Measurements from ENCODE around the gene LAMTOR2. TPM values are rescaled to one million over a fixed set of nuclear protein-coding genes. Genes with fewer than 3 reads are reported as not detected.

The LAMTOR2 gene
- polyA plus RNA-seq, 1 donor (not counting 4 experiments of a cell fraction or from before 2014, with no cell fraction given) = 67.5 TPM

- FAIRE-seq = no peak
- no peaks in the 10 kb centered on the region for H4K20me1 ChIP-seq (ENCODE audit: control insufficient read depth, extremely low read depth, insufficient read depth, low read length)
- DNase-seq (ENCODE audit: low read depth, low spot score) = no peak
- no peak overlapping the region for H3K4me3 ChIP-seq (ENCODE audit: control insufficient read depth in 2 of 3, extremely low read depth in 1 of 3, insufficient read depth in 2 of 3, low read depth in 1 of 3, low read length in 3 of 3)
- no peaks in the 10 kb centered on the region for H3K79me2 ChIP-seq (ENCODE audit: control insufficient read depth, insufficient read depth, low read length)
- no peaks in the 10 kb centered on the region for H3K4me1 ChIP-seq (ENCODE audit: control insufficient read depth, extremely low read depth, insufficient read depth, low read length)
- no peaks in the 10 kb centered on the region for H3K36me3 ChIP-seq (ENCODE audit: control insufficient read depth in 2 of 2, extremely low read depth in 1 of 2, insufficient read depth in 2 of 2, low read length in 2 of 2)
- no peaks in the 10 kb centered on the region for H3K9me3 ChIP-seq (ENCODE audit: control insufficient read depth, low read depth, low read length)
- H3K4me2 ChIP-seq (ENCODE audit: control insufficient read depth, extremely low read depth, insufficient read depth, low read depth, low read length) = no peak overlapping the region
- dilution Hi-C loops (cut with MboI; ENCODE audit: extremely low pct_ligation_motif_present, low sequenced_read_pairs) = no loop called here
- no peaks in the 10 kb centered on the region for H3K9me1 ChIP-seq (ENCODE audit: control insufficient read depth, extremely low read depth, insufficient read depth, low read length)
- no peak overlapping the region for H2AFZ ChIP-seq (ENCODE audit: control insufficient read depth, low read length)
- no peaks in the 10 kb centered on the region for H3K27me3 ChIP-seq (ENCODE audit: control insufficient read depth, extremely low read depth, insufficient read depth, low read length)
- no peak for TF ChIP-seq CTCF (optimal IDR thresholded peaks at IDR 0.05 in 1 of 3, IDR thresholded peaks at IDR 0.05 in 1 of 3, conservative IDR thresholded peaks at IDR 0.05 in 1 of 3; ENCODE audit: extremely low read depth in 1 of 3, insufficient read depth in 2 of 3, low read length in 3 of 3)
- no peak for TF ChIP-seq EZH2 (IDR thresholded peaks at IDR 0.05; ENCODE audit: low read length)
- H3K27ac ChIP-seq (ENCODE audit: control insufficient read depth, insufficient read depth, low read length) = no peak overlapping the region
- H3K9ac ChIP-seq (ENCODE audit: control insufficient read depth, extremely low read depth, insufficient read depth, low read length) = no peak overlapping the region
These were observed 35.1 kb downstream of the LAMTOR2 start for GRCh38 chr1:156089704-156090103.

GRCh38 chr1:156090138-156090839 lies 35.7 kb downstream of the LAMTOR2 start:
- no peak for FAIRE-seq
- H3K4me1 ChIP-seq (ENCODE audit: control insufficient read depth, extremely low read depth, insufficient read depth, low read length) = no peaks in the 10 kb centered on the region
- no peaks in the 10 kb centered on the region for H3K27me3 ChIP-seq (ENCODE audit: control insufficient read depth, extremely low read depth, insufficient read depth, low read length)
- dilution Hi-C loops (cut with MboI; ENCODE audit: extremely low pct_ligation_motif_present, low sequenced_read_pairs) = no loop called here
- no peak overlapping the region for H3K9ac ChIP-seq (ENCODE audit: control insufficient read depth, extremely low read depth, insufficient read depth, low read length)
- no peaks in the 10 kb centered on the region for H3K9me1 ChIP-seq (ENCODE audit: control insufficient read depth, extremely low read depth, insufficient read depth, low read length)
- H2AFZ ChIP-seq (ENCODE audit: control insufficient read depth, low read length) = no peak overlapping the region
- no peaks in the 10 kb centered on the region for H3K9me3 ChIP-seq (ENCODE audit: control insufficient read depth, low read depth, low read length)
- DNase-seq (ENCODE audit: low read depth, low spot score) = no peak
- no peak overlapping the region for H3K4me3 ChIP-seq (ENCODE audit: control insufficient read depth in 2 of 3, extremely low read depth in 1 of 3, insufficient read depth in 2 of 3, low read depth in 1 of 3, low read length in 3 of 3)
- no peaks in the 10 kb centered on the region for H3K79me2 ChIP-seq (ENCODE audit: control insufficient read depth, insufficient read depth, low read length)
- H3K36me3 ChIP-seq (ENCODE audit: control insufficient read depth in 2 of 2, extremely low read depth in 1 of 2, insufficient read depth in 2 of 2, low read length in 2 of 2) = no peaks in the 10 kb centered on the region
- no peak overlapping the region for H3K27ac ChIP-seq (ENCODE audit: control insufficient read depth, insufficient read depth, low read length)
- H3K4me2 ChIP-seq (ENCODE audit: control insufficient read depth, extremely low read depth, insufficient read depth, low read depth, low read length) = no peak overlapping the region
- H4K20me1 ChIP-seq (ENCODE audit: control insufficient read depth, extremely low read depth, insufficient read depth, low read length) = no peaks in the 10 kb centered on the region
- TF ChIP-seq CTCF (optimal IDR thresholded peaks at IDR 0.05 in 1 of 3, IDR thresholded peaks at IDR 0.05 in 1 of 3, conservative IDR thresholded peaks at IDR 0.05 in 1 of 3; ENCODE audit: extremely low read depth in 1 of 3, insufficient read depth in 2 of 3, low read length in 3 of 3) = no peak
- no peak for TF ChIP-seq EZH2 (IDR thresholded peaks at IDR 0.05; ENCODE audit: low read length)

Data from keratinocyte (primary cell).